Duodenal mucosa (tissue), 2 donors: ENCODE measurements around the gene APAF1.

Experiments used
- H3K27ac ChIP-seq: one replicate; pipeline ENCODE4 v1.7.0; 2013; ENCODE audit warnings: low read depth, low read length
- H3K27me3 ChIP-seq, 2 donors: one replicate each; pipeline ENCODE4 v1.7.0; 2013; ENCODE audit warnings: low read length in 2 of 2, control low read depth in 1 of 2; ENCODE audit not compliant: insufficient read depth in 2 of 2, control insufficient read depth in 1 of 2
- H3K36me3 ChIP-seq, 2 donors: one replicate each; pipeline ENCODE4 v1.7.0; 2013; ENCODE audit warnings: low read length in 2 of 2, control low read depth in 1 of 2; ENCODE audit not compliant: insufficient read depth in 2 of 2, control insufficient read depth in 1 of 2
- H3K4me1 ChIP-seq, 2 donors: one replicate each; pipeline ENCODE4 v1.7.0; 2013; ENCODE audit warnings: low read length in 2 of 2, control low read depth in 1 of 2; ENCODE audit not compliant: insufficient read depth in 2 of 2, control insufficient read depth in 1 of 2
- H3K4me3 ChIP-seq, 2 donors: one replicate each; pipeline ENCODE4 v1.7.0; 2013; ENCODE audit warnings: low read length in 2 of 2, low read depth in 1 of 2
- H3K9ac ChIP-seq, 2 donors: one replicate each; pipeline ENCODE4 v1.7.0; 2013; ENCODE audit warnings: low read length in 2 of 2, low read depth in 1 of 2
- H3K9me3 ChIP-seq, 2 donors: one replicate each; pipeline ENCODE4 v1.7.0; 2013; ENCODE audit warnings: low read length in 2 of 2, control low read depth in 1 of 2; ENCODE audit not compliant: control insufficient read depth in 1 of 2

The APAF1 gene

GRCh38 chr12:98724384-98725155, 79.5 kb downstream of the APAF1 start:
- H3K9me3 ChIP-seq, result no peaks in the 10 kb centered on the region
- no peak overlapping the region for H3K27ac ChIP-seq
- no peaks in the 10 kb centered on the region for H3K4me1 ChIP-seq
- peaks cover 16 to 46% of the 10 kb centered on the region in 2 donors for H3K36me3 ChIP-seq
- no peak overlapping the region for H3K9ac ChIP-seq
- H3K27me3 ChIP-seq, result no peaks in the 10 kb centered on the region
- H3K4me3 ChIP-seq, result no peak overlapping the region

DNA sequence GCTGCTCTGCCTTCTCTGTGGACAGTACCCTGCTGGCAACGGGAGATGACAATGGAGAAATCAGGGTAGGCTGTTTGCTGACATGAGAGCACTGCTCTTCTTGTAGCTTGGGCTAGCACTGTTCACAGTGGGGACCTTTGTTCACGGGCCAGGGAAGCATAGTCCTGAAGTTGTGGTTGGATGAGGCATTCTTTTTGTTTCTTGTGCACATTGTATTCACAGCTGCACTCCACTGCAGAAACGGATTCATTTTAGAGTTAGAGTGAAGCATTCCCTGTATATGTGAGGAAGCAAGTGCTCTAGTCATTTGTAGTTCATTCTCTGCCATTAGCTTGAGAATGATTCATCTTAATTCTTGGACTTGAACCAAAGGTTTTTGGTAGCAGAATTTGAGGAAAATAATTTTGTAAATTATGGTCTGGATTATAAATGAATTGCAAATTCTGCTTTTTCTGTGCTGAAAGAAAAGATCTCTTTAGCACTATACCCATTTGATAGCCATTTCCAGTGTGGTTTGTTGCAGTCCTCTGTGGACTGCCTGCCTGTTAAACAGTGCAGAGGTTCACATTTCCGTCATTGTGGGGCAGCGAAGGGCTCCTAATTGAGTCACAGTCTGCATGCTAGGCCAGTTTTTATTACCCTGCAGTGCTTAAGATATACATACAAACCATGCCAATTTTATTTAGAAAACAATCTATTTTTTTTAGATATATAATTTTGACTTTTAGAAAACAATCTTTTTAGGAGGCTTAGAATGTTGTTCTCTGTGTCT, 80.6 kb downstream of the APAF1 start:
- no peaks in the 10 kb centered on the region for H3K27me3 ChIP-seq
- peaks cover 17 to 52% of the 10 kb centered on the region in 2 donors for H3K36me3 ChIP-seq
- H3K4me1 ChIP-seq, result no peaks in the 10 kb centered on the region
- H3K4me3 ChIP-seq, result no peak overlapping the region
- no peaks in the 10 kb centered on the region for H3K9me3 ChIP-seq
- H3K9ac ChIP-seq, result no peak overlapping the region
- H3K27ac ChIP-seq, result no peak overlapping the region

- Histone ChIP-seq H3K27ac (no peak overlapping the region), H3K9ac (no peak overlapping the region), H3K9me3 (no peaks in the 10 kb centered on the region), H3K36me3 (peaks cover 20 to 65% of the 10 kb centered on the region in 2 donors), H3K4me3 (no peak overlapping the region), H3K4me1 (no peaks in the 10 kb centered on the region), H3K27me3 (no peaks in the 10 kb centered on the region)
These were observed 82.1 kb downstream of the APAF1 start for GRCh38 chr12:98727196-98727595.

DNA sequence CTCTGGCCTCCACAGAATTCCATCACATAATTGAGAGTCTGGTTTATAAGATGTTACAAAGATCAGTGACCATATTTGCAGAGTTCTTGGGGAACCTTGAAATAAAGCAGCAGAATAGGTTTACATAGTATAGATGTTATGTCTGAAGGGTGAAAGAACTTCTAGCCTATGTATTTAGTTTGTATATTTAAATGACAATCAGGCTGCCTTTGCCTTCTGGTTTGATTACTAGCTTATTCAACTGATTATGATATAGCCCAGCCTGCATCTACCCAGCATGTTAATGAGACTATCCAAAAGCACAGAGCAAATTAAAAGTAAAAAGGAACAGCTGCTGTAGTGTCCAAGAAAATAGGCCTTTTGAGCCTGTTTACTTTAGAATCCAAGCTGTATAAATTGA, 85.3 kb downstream of the APAF1 start:
- Histone ChIP-seq H3K27me3 (no peaks in the 10 kb centered on the region), H3K27ac (no peak overlapping the region), H3K9me3 (no peaks in the 10 kb centered on the region), H3K4me1 (no peaks in the 10 kb centered on the region), H3K4me3 (no peak overlapping the region), H3K36me3 (peaks cover 20 to 53% of the 10 kb centered on the region in 2 donors), H3K9ac (no peak overlapping the region)

- H3K36me3 ChIP-seq, result peaks cover 15 to 32% of the 10 kb centered on the region in 2 donors
- H3K9ac ChIP-seq, result no peak overlapping the region
- H3K27ac ChIP-seq, result no peak overlapping the region
- no peaks in the 10 kb centered on the region for H3K27me3 ChIP-seq
- H3K4me3 ChIP-seq, result no peak overlapping the region
- H3K9me3 ChIP-seq, result no peaks in the 10 kb centered on the region
- no peaks in the 10 kb centered on the region for H3K4me1 ChIP-seq
These were observed 88.7 kb downstream of the APAF1 start for GRCh38 chr12:98733667-98734350.

DNA sequence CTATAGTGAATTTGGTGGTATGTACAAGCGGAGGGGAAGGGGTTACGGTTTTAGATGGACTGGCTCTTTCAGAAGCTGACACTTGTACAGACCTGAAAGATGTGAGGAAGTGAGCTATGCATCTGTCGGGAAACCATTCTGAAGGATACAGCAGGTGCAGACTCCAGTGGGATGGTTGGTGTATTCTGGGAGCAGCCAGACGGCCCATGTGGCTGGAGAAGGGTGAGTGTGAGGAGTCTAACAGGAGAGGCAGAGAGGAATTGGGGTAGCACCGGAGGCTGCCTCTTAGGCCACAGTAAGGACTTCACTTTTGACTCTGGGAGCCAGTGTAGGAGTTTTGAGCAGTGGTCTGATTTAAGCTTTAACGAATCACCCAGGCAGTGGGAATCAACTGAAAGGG, 90.7 kb downstream of the APAF1 start:
- Histone ChIP-seq H3K4me3 (no peak overlapping the region), H3K27ac (no peak overlapping the region), H3K9me3 (no peaks in the 10 kb centered on the region), H3K4me1 (no peaks in the 10 kb centered on the region), H3K27me3 (no peaks in the 10 kb centered on the region), H3K36me3 (peaks cover 8 to 18% of the 10 kb centered on the region in 2 donors), H3K9ac (no peak overlapping the region)

GRCh38 chr12:98736352-98737321, 91.5 kb downstream of the APAF1 start:
- Histone ChIP-seq H3K9ac (no peak overlapping the region), H3K36me3 (peaks cover 8 to 11% of the 10 kb centered on the region in 2 donors), H3K9me3 (no peaks in the 10 kb centered on the region), H3K4me1 (no peaks in the 10 kb centered on the region), H3K4me3 (no peak overlapping the region), H3K27me3 (peaks cover under 1 to 5% of the 10 kb centered on the region in 2 donors), H3K27ac (no peak overlapping the region)

- H3K9ac ChIP-seq, result no peak overlapping the region
- peaks cover 3 to 5% of the 10 kb centered on the region in 2 donors for H3K36me3 ChIP-seq
- peaks cover 5 to 6% of the 10 kb centered on the region in 2 donors for H3K27me3 ChIP-seq
- no peaks in the 10 kb centered on the region for H3K4me1 ChIP-seq
- no peak overlapping the region for H3K27ac ChIP-seq
- no peak overlapping the region for H3K4me3 ChIP-seq
- no peaks in the 10 kb centered on the region for H3K9me3 ChIP-seq
These were observed 92.2 kb downstream of the APAF1 start for GRCh38 chr12:98737322-98737712.

DNA sequence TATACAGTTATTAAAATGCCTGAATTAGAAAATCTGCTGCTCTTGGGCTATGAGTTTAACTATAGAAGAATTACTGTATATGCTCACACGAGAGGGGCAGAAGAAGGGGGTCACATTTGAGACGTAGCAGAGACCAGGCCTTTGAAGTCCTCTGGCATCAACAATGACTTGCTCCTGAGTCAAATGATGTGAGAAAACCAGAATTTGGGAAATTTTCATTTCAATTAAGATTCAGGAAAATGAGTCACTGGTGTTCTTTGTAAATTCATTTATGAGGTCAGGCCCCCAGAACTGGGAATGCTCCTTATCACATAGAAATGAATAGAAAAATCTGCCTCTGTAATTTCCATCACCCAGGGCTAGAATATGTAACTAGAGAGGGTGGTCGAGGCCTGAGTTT, 92.9 kb downstream of the APAF1 start:
- no peak overlapping the region for H3K27ac ChIP-seq
- H3K36me3 ChIP-seq, result peaks cover under 1 to 3% of the 10 kb centered on the region in 2 donors
- no peaks in the 10 kb centered on the region for H3K4me1 ChIP-seq
- H3K4me3 ChIP-seq, result no peak overlapping the region
- H3K27me3 ChIP-seq, result peaks cover 5 to 6% of the 10 kb centered on the region in 2 donors
- H3K9me3 ChIP-seq, result no peaks in the 10 kb centered on the region
- H3K9ac ChIP-seq, result no peak overlapping the region
